Measurements from ENCODE around the gene FRMD4B. TPM values are rescaled to one million over a fixed set of nuclear protein-coding genes. Genes with fewer than 3 reads are reported as not detected.

Gene FRMD4B
- total RNA-seq, 4 donors from 2014 or later: 37.5 to 66.2 (median 62.5) TPM

DNA sequence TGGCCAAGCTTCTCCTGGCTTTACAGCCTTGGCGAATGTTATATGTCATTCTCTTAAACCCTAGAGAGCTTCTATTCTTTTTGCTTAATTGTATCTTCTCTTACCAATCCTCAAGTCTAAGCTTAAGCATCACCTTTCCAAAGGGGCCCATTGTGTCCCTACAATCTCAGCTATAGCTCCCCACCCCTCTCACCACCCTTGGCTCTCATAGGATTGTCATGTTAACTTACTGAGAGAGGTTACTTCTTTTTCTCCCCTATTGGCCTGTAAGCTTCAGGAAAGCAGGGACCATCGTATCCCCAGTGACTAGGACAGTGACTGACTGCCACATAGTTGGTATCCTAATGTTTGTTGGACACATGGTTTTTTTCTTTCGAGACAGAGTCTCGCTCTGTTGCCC is 220.1 kb downstream of the FRMD4B start:
- H3K4me1 ChIP-seq: peaks cover 0 to 4% (median 0%) of the 10 kb centered on the region in 3 donors
- no peak overlapping the region for H3K27ac ChIP-seq
- H3K36me3 ChIP-seq: peaks cover 0 to 18% (median 0%) of the 10 kb centered on the region in 3 donors
- intact Hi-C loops (cut with DNase I): loop anchor here (10.0 kb wide), 1 partner anchor 499 kb away; no protein-coding TSS in a partner anchor
- no peaks in the 10 kb centered on the region for H3K27me3 ChIP-seq
- whole genome bisulfite sequencing, 2 donors: 93 to 98% methylated on average over 4 of the region's 4 CpGs
- H3K4me3 ChIP-seq: no peak overlapping the region
- TF ChIP-seq, protein P1, sequence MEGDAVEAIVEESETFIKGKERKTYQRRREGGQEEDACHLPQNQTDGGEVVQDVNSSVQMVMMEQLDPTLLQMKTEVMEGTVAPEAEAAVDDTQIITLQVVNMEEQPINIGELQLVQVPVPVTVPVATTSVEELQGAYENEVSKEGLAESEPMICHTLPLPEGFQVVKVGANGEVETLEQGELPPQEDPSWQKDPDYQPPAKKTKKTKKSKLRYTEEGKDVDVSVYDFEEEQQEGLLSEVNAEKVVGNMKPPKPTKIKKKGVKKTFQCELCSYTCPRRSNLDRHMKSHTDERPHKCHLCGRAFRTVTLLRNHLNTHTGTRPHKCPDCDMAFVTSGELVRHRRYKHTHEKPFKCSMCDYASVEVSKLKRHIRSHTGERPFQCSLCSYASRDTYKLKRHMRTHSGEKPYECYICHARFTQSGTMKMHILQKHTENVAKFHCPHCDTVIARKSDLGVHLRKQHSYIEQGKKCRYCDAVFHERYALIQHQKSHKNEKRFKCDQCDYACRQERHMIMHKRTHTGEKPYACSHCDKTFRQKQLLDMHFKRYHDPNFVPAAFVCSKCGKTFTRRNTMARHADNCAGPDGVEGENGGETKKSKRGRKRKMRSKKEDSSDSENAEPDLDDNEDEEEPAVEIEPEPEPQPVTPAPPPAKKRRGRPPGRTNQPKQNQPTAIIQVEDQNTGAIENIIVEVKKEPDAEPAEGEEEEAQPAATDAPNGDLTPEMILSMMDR (IDR thresholded peaks at IDR 0.05): no peak
- no peak for TF ChIP-seq POLR2A (IDR thresholded peaks at IDR 0.05)
- DNase-seq: no peak
- no peaks in the 10 kb centered on the region for H3K9me3 ChIP-seq

DNA sequence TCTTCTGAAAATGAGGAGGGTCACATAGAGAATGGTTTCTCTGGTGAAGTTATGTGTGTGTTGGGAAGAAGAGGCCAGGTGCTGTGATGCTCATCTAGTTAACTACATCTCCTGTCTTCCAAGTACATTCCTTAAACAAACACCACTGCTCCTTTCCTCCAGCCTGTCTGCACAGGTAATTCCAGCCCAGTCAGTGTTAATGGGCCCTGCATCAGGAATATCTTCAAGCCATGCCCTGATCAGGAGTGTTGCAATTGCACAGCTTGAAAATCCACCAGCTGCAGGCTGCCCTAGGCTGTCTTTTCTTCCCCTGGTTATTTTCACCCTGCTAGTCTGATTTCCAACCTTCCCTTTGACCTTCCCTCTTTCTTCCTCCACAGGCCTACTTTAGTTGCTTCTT is 221.6 kb downstream of the FRMD4B start:
- Histone ChIP-seq H3K9me3 (no peaks in the 10 kb centered on the region), H3K36me3 (peaks cover 0 to 3% (median 0%) of the 10 kb centered on the region in 3 donors), H3K4me3 (no peak overlapping the region), H3K27me3 (no peaks in the 10 kb centered on the region), H3K4me1 (peaks cover 0 to 4% (median 0%) of the 10 kb centered on the region in 3 donors), H3K27ac (no peak overlapping the region)
- DNase-seq: no peak
- TF ChIP-seq, protein P1 (IDR thresholded peaks at IDR 0.05): no peak
- no peak for TF ChIP-seq POLR2A (IDR thresholded peaks at IDR 0.05)
- intact Hi-C loops (cut with DNase I): loop anchor here (5.0 to 10.0 kb wide), 2 partner anchors 143 to 501 kb away; no protein-coding TSS in a partner anchor

DNA sequence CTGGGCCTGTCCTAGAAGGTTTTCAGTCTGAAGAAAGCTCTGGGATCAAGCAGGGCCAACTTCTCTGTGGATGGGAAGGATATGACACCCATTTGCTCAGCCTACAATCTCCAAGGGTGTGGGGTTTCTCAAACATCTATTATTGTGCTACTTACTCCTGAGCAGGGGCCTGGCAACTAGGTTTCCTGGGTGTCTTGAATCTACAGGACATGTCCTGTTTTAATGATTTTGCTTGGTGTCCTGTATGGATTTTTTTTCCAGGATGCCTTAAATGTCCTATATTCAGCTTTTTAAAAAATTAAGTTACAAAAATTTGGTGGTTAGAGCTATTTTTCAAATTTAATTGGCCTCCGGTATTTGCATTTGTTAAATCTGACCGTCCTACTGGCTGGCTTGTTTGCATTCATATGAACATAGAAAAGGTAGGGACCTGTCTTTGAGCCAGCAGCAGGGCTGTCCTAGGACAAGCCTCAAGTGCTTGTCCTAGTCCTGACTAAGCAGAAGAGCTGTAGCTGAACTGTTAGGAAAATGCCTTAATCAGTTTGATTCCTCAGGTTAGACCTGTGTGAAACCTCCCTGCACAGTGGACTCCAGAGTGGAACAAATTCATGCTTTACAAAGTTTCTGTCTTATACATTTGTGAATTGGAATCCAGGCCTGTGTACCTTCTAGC is 223.4 kb downstream of the FRMD4B start:
- Histone ChIP-seq H3K9me3 (no peaks in the 10 kb centered on the region), H3K27ac (no peak overlapping the region), H3K4me1 (peaks cover 0 to 3% (median 0%) of the 10 kb centered on the region in 3 donors), H3K27me3 (no peaks in the 10 kb centered on the region), H3K4me3 (no peak overlapping the region), H3K36me3 (no peaks in the 10 kb centered on the region)
- 76 to 87% methylated on average over 2 of the region's 2 CpGs for WGBS, 2 donors
- no peak for TF ChIP-seq POLR2A (IDR thresholded peaks at IDR 0.05)
- TF ChIP-seq, protein P1 (IDR thresholded peaks at IDR 0.05): no peak
- DNase-seq: no peak
- intact Hi-C loops (cut with DNase I): loop anchor here (5.0 to 10.0 kb wide), 2 partner anchors 145 to 502 kb away; no protein-coding TSS in a partner anchor

DNA sequence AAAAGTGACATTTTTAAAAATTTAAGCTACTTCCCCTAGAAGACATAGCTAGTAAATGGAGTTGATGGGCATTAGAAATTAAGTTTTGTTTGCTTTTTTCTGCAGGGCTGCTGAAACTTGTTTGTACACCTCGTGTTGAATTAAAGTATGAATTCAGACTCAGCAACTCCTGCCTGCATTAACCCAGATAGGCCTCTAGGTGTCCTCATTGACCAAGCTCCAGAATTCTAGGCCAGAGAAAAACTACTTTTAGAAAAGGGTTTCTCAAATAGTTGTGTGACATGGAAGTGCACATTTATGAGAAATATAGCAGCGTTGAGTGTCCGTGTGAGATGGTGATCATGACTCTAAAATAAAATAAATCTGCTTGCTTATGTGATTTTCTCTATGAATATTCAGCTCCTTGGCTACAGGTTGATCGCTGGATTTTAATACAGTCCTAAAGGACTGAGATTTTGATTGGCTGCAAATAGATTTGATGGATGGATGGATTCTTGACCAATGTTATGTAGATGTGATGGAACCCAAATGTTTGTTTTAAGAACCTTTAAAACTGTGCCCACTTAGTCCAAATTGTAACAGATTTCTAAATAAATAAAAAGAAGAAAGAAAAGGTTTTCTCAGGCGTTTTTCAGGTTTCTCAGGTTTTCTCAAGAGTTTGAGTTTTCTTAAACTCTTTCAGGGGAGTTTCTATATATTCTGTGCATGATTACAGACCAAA is 224.1 kb downstream of the FRMD4B start:
- H3K27ac ChIP-seq: no peak overlapping the region
- 34 to 37% methylated on average over 5 of the region's 5 CpGs for WGBS, 2 donors
- H3K4me3 ChIP-seq: no peak overlapping the region
- no peaks in the 10 kb centered on the region for H3K4me1 ChIP-seq
- no peaks in the 10 kb centered on the region for H3K36me3 ChIP-seq
- no peaks in the 10 kb centered on the region for H3K27me3 ChIP-seq
- intact Hi-C loops (cut with DNase I): loop anchor here (5.0 to 10.0 kb wide), 2 partner anchors 146 to 503 kb away; no protein-coding TSS in a partner anchor
- H3K9me3 ChIP-seq: no peaks in the 10 kb centered on the region
- no peak for TF ChIP-seq POLR2A (IDR thresholded peaks at IDR 0.05)
- TF ChIP-seq, protein P1 (IDR thresholded peaks at IDR 0.05): peak; percentile 87 to 98 (median 94)
- no peak for DNase-seq

DNA sequence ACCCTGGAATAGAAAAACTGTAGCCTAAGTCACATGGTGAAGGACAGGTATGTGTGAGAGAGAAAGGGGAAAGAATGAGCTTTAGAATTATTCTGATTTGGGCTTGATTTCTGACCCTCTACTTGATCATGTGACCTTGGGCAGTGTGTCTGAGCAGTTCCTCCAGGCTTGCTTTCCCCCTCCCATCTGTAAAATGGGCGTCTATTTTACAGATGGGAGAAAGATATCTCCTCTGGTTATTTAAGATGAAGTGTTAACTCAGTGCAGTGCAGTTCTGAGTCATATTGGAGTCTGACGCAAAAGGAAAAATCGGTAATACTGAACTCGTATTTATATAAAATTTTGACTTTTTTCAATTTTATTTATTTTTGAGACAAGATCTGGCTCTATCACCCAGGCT is 225.4 kb downstream of the FRMD4B start:
- no peak for TF ChIP-seq POLR2A (IDR thresholded peaks at IDR 0.05)
- TF ChIP-seq, protein P1 (IDR thresholded peaks at IDR 0.05): no peak

More for the DNA sequence above, 225.4 kb downstream of the FRMD4B start:
- 69 to 77% methylated on average over 4 of the region's 4 CpGs for WGBS, 2 donors
- H3K4me3 ChIP-seq: no peak overlapping the region
- no peak overlapping the region for H3K27ac ChIP-seq
- no peaks in the 10 kb centered on the region for H3K9me3 ChIP-seq
- no peaks in the 10 kb centered on the region for H3K27me3 ChIP-seq
- no peak for DNase-seq
- no peaks in the 10 kb centered on the region for H3K4me1 ChIP-seq
- intact Hi-C loops (cut with DNase I): loop anchor here (5.0 to 10.0 kb wide), 2 partner anchors 147 to 504 kb away; no protein-coding TSS in a partner anchor
- no peaks in the 10 kb centered on the region for H3K36me3 ChIP-seq
